HFF-Myc (cell line): ENCODE results near the gene TRDN.

Experiments used
- DNase-seq: peaks from one replicate; pipeline ENCODE4 v3.0.0-alpha.2; 2011; ENCODE audit warnings: low read depth; ENCODE audit errors: extremely low read depth
- H3K4me3 ChIP-seq: replicated peaks from 2 replicates; pipeline ENCODE4 v1.5.1; 2011; ENCODE audit warnings: low read depth, mild to moderate bottlenecking, control low read depth, low read length
- CTCF ChIP-seq: IDR thresholded peaks from 2 replicates; pipeline ENCODE4 v1.5.1; 2012; ENCODE audit warnings: mild to moderate bottlenecking, low read depth, low read length, control low read depth; ENCODE audit errors: missing control alignments

TRDN gene

GRCh38 chr6:123211777-123212545, 424.8 kb downstream of the TRDN start:
- DNase-seq = no peak
- H3K4me3 ChIP-seq = no peak overlapping the region
- TF ChIP-seq CTCF = no peak

GRCh38 chr6:123210645-123211044, 426.1 kb downstream of the TRDN start:
- DNase-seq = no peak
- H3K4me3 ChIP-seq = no peak overlapping the region
- no peak for TF ChIP-seq CTCF

- no peak overlapping the region for H3K4me3 ChIP-seq
- no peak for DNase-seq
- no peak for TF ChIP-seq CTCF
Measured at GRCh38 chr6:123207967-123208510, 428.7 kb downstream of the TRDN start.

DNA sequence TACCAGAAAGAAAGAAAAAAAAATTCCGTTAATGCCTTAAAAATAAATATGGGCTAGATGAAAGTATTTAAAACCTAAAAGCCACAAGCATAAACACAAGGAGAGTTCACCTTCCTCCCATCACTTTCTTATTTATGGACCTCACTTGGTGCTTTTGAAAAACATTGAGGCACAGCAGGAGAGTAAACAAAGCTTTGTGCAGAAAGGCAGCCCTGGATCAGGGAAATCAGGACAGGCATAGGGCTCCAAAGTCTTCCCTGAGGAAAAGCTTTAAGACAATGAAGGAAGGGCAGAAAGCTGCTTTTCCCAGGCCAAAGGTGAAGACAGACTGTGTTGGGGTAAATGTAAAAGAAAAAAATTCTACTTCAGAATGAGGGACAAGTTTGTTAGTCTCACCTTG, 432.8 kb downstream of the TRDN start:
- DNase-seq = no peak
- H3K4me3 ChIP-seq = no peak overlapping the region
- no peak for TF ChIP-seq CTCF

DNA sequence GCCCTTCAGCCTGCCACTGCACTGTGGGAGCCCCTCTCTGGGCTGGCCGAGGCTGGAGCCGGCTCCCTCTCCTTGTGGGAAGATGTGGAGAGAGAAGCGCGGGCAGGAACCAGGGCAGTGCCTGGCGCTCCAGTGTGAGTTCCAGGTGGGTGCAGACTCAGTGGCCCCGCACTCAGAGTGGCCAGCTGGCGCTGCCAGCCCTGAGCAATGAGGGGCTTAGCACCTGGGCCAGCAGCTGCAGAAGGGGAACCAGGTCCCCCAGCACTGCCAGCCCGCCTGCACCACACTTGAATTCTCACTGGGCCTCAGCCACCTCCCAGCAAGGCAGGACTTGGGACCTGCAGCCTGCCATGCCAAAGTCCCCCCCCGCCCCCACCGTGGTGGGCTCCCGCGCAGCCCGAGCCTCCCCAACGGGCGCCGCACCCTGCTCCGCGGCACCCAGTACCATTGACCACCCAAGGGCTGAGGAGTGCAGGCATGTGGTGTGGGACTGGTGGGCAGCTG, 434.8 kb downstream of the TRDN start:
- DNase-seq = no peak
- no peak overlapping the region for H3K4me3 ChIP-seq
- TF ChIP-seq CTCF = no peak

DNA sequence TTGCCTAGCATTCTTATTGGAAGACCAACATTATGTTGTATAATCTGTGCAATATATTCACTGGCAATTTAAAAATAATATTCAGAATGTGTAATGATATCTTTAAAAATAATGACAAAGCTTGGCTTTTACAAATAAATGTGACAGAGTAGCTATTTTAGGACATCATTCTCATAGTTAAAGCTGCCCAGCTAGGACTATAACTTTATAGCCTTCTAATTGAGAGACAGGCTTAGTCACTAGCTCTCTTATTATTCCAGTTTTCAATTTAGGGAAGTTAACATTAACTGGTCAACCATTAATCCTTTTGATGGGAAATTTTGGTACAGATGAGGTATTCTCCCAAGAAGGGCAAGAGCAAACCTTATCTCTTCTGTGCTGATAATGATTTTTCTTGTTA, 443.5 kb downstream of the TRDN start:
- no peak for TF ChIP-seq CTCF
- no peak overlapping the region for H3K4me3 ChIP-seq
- DNase-seq = no peak
